NOMO-1 (cell line): ENCODE results near the gene KIF26B.

Experiments used
- DNase-seq, 2 experiments: peaks; one replicate each; lab custom pipeline; 2025; ENCODE audit not compliant: unreplicated experiment in 2 of 2; lab: John Stamatoyannopoulos, UW

Gene KIF26B

DNA sequence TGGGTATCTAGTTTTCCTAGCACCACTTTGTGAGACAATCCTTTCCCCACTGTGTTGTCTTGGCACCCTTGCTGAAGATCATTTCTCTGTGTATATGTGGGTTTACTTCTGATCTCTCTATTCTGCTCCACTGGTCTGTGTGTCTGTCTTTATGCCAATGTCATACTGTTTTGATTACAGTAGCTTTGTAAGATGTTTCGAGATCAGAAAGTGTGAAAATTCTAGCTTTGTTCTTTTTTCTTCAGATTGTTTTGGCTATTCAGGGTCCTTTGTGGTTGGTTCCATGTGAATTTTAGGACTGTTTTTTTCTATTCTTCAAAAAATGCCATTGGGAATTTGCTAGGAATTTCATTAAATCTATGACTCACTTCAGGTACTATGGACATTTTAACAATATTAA, 116.2 kb downstream of the KIF26B start:
- DNase-seq = no peak

DNA sequence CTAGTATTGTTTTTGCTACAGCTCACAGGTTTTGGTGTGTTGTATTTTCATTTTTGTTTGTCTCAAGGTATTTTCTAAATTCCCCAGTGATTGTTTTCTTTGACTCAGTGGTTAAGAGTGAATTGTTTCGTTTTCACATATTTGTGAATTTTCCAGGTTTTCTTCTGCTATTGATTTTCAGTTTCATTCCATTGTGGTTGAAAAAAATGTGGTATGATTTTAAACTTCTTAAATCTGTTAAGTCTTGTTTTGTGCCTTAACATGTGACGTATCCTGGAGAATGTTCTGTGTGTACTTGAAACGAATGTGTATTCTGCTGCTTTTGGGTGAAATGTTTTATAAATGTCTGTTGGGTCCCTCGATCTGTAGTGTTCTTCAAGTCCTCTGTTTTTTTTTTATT, 117.9 kb downstream of the KIF26B start:
- DNase-seq = no peak

DNA sequence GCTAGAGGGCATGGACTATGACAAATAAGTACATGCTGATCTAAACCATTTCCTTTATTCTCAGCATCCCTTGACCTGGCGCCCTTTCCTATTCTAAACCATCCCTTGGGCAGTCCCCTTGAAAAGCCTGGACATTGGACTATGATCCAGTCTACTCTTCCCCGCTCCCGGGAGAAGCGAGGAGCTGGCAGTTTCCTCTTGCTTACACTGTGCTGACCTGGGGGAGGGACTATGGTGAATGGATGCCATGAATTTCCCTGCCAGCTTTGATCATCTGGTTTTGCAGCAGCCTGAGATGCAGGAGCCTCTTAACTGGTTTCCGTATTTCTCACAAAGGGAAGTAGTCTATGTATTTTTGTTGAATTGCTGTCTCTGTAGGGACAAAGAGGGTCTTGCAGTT, 121.7 kb downstream of the KIF26B start:
- no peak for DNase-seq

DNA sequence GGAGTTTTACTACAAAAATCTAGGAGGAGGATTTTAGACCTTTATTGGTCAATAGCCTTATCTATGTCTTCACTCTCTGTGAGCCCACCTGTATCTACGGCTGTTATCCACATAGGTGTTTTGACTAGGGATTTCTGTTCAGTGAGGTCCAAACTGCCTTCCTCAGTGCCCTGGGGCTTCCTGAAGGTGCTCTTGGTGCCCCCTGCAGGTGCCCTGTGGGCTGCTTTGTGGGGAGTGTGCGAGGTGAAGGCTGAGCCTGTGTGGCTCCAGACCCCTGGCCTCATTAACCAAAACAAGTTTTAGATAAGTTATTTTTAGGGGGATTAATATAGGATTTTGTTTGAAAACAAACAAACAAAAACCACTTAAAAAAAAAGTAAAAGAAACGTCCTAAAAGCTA, 122.5 kb downstream of the KIF26B start:
- DNase-seq = no peak

DNA sequence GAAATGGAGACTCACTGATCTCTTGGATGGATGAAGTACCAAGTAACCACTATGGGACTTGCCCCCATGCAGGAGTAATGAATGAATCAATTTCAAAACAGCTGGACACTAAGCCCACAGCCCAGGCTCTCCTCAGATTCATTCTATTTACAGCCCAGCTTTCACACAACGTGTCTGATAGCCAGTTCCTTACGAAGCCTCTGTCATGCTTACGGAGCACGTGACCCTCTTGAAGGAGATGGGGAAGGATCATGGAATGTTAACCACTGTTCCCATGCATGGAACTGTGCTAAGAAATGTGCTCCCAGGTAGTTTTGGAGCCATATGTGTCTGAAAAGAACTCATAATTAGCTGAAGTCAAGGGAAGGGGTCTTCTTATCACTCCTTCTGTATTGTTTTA, 124.1 kb downstream of the KIF26B start:
- no peak for DNase-seq

DNA sequence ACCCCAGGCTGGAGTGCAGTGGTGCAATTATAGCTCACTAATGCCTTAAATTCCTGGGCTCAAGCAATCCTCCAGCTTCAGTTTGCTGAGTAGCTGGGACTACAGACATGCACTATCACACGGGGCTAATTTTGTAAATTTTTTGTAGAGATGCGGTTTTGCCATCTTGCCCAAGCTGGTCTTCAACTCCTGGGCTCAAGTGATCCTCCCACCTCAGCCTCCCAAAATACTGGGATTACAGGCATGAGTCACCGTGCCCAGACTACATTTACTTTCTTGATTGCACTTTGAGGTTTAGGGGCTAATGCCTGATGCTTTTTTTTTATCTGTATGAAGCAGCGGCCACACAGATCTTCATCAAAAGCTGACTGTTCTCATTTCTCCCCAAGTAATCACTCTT, 124.6 kb downstream of the KIF26B start:
- no peak for DNase-seq

DNA sequence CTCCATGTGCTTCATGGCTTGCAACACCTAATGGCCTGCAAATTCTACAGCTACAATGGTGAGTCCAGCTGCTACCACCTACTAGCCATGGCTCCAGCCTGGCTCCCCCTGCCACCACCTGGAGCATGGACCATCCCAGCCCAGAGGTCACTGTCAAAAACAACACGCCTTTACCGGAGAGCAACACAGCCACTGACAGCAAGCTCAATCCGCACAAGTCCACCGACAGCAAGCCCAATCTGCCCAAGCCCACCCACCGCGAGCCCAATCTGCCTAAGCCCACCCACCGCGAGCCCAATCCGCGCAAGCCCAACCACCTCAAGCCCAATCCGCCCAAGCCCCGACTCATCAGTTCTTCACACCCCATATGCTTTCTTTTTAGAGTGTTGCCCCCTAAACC, 128.2 kb downstream of the KIF26B start:
- no peak for DNase-seq

DNA sequence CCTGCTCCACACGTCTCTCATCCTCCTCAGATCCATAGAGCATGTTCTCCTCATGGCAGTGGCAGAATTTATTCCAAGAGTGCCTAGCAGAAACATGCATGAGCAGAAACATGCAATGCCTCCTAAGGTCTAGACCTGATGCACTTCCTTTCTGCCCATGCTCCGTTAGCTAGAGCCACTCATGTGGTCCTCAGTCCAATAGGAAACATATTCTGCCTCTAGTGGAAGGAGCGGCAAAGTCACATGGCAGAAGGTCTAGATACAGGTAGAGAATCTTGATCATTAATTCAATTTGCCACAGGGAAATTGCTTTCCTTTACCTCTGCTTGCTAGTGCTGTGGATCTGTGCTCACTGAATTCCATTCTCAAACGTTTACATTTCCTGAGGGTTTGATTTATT, 130.4 kb downstream of the KIF26B start:
- no peak for DNase-seq

DNA sequence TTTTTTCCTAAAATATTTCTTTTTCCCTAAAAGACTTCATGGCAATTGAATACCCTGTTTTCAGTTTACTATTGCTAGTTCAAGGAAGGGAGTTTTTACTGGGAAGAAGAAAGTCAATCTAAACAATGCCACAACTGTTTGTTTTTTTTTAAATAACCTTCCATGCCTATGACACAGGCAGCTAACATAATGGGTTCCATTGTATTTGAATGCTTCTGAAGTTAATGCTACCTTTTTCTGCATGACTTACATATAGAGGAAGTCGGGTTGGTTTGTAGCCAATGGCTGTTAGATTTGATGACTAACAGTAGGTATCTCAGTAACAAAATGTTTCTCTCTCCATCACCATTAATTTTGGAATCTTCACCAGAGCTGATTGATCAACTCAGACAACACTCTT, 134.0 kb downstream of the KIF26B start:
- no peak for DNase-seq

DNA sequence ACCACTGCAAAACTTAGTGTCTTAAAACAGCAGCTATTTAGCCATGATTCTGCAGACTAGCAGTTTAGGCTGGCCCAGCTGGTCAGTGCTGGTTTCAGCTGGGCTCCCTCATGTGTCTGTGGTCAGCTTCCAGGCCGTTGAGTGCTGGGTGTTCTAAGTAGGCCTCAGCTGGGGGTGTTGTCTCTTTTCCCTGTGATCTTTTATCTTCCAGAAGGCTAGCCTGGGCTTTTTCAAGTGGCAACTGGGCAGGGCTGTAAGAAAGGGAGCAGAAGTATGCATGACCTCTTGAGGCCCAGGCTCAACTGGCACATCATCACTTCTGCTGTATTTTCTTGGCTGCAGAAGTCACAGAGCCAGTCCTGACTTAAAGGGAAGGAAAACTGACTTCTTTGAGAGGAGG, 136.1 kb downstream of the KIF26B start:
- DNase-seq = no peak

DNA sequence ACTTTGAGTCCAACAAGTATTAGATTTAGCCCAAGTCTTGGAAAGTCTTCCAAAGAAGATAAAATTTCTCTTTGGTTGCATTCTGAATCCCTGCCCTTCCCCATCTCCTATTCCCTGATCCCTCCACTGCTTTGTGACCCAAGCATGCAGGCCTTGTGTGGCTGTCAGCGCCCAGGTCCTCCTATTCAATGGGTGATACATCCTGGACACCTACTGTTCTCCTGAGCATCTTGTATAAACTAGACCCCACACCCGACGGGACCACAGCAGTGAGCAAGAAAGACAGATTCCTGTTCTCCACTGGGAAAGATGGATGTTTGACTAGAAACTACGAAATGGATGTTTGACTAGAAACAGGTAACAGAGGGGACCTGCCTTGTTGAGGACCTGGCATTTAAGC, 136.6 kb downstream of the KIF26B start:
- no peak for DNase-seq

DNA sequence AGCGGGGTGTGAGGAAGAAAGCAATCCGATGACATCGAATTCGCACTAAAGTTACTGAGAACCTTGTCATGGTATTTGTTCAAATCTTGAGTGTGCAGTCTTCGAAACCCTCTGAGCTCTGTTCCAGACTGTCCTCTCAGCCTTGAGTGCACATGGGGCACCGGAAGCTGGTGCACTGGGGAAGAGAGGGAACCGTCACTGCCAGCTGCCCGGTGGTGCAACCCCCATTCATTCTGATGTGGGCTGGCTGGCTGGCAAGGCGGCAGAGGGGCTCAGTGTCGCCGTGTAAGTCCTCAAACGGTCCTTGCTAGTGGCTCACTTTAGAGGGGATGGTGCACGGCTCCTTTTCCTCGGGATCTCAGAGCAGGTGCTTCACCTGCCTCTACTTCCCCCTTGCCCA, 137.4 kb downstream of the KIF26B start:
- DNase-seq = no peak

DNA sequence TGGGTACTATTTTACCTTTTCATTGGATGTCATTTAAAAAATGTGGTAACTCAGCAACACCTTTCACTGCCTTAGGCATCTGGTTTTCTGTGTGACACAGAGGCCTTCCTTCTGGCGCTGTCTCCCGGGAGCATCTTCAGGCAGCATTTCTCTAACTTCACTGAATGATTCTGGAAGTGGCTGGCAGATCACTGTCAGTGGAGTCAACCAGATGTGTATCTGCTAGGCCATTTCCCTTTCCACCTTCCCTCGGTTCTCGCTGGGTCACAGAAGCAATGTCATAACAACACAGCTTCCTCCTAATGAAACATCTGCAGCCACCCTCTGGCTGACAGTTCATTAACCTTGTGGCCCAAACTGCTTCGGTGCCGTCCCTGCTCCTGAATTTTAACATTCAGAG, 137.8 kb downstream of the KIF26B start:
- peak in 1 of 2 experiments; percentile 26 for DNase-seq

DNA sequence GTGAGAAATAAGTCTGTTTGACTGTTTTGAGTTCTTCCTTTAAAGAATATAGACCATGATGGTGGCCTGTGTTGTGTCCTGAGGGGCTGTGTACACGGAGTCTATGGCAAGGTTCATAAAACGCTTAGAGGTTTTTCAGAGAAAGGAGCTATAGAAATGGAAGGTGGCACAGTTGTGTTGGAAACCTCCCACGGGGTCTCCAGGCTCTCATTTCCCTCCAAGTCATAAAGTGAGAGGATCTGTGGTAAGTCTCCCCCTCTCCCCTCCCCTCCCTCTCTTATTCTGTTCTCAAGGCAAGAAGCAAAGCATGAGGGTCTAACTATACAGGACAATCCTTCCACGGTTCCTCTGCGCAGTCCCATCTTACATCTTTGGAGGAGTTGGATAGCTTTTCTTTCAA, 139.2 kb downstream of the KIF26B start:
- no peak for DNase-seq

DNA sequence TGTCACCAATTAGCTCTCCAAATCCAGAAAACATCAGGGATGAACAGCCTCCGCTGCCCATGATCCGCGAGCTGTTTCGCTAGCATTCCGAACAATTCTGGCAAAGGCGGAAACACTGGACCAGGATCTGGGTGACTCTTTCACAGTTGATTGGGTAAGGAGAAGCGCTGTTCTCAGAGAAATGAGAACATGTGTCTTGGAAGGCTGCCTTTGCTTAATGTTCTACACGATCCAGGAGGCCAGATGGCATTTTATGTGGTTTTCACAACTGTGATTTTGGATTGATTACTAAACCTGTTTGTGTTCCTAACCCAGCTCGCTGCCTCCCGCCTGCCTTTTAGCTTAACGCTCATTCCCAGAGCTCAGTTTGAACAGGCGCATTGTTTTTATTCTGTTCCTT, 144.0 kb downstream of the KIF26B start:
- no peak for DNase-seq

DNA sequence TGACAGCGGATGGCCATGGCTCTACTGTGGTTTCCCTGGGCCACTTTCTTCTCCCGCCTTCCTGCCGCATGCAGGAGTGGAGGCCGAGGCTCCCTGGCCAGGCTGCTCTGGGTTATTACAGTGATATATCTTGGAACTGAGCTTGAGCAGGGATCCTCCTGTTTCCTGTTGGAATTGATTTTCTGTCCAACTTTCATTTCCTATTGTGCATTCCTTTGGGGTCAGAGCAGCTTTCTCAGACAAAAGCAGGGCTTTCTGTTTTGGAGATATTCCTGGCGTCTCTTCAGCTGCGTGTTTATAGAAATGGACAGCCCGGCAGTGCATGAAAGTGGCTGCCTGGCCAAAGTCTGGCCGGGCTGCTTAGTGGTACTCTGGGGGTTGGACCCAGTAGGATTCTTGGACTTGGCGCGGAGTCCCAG, 146.4 kb downstream of the KIF26B start:
- no peak for DNase-seq

DNA sequence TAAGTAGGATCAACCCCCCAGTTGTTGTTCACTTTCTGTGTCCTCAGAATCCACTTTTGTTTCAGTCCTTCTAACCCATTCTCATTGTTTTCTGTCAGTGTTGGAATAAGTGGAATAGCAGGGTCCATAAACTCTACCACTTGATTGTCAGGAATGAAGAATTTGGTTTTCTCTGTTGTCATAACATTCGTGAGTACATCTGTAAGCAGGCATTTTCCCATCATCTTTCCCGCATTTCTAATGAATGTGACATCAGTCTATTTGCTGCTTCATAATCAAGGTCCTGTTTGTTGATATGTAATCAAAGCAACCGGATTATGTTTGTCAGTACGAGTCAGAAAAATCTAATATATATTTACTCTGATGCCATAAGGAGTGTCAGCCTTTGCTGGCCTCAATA, 147.1 kb downstream of the KIF26B start:
- DNase-seq = no peak

DNA sequence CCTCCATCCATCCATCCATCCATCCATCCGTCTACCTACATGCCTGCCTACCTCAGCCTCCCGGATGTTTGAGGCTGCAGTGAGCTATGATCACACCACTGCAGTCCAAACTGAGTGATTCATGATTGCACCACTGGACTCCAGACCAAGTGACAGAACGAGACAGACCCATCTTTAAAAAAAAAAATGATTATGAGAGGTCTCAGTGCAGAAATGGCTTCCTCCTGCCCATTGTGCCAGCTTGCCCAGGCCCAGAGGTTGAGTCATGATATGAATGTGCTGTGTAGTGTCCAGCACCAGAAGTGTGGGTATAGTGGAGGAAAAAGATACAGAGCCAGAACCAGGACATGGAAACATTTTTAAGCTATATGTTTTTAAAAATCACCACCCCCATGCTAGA, 149.9 kb downstream of the KIF26B start:
- DNase-seq = no peak

DNA sequence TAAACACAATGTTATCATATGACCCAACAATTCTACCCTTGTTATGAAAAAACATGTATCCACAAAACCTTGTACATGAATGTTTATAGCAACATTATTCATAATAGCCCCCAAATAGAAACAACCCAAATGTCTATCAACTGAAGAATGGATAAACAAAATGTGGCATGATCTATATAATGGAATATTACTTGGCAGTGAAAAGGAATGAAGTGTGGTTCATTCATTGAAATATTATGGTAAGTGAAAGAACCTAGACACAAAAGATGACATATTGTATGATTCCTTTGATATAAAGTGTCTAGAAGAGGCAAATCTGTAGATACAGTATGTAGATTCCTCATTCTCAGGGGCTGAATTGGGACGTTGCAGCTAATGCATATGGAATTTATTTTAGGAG, 151.2 kb downstream of the KIF26B start:
- no peak for DNase-seq

DNA sequence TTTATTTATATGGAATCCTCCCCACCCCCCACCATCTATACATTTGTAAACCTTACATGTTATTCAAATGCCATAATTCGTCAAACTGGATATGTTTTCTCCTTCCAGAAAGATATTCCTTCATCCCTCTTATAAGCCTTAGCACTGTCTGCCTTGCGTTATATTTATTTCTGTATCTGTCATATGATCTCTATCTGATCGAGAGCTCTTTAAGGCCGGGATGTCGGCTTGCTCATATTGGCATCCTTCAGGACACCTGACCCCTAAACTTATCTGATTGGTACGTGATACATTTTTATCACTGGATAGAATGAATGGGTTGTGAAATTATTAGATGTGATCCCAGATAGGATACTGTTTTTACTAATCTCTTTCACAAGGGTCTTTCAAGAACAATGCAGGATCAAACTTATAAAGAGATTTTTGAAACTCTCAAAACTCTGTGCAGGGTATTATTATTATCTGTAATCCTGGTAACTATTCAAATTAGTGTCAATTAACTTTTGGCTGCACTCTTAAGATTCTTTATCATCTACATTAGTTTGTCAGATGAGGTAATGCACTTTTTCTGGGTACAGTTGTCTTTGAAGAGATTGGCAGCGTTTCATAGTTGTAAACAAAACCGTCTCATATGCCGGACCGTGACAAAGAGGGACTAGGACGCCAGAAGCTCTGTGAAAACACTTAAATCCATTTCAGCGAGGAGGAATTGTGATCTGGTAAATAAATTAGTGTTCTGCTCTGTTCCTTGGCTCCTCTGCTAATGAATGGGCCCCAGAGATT, 152.0 kb downstream of the KIF26B start:
- no peak for DNase-seq

DNA sequence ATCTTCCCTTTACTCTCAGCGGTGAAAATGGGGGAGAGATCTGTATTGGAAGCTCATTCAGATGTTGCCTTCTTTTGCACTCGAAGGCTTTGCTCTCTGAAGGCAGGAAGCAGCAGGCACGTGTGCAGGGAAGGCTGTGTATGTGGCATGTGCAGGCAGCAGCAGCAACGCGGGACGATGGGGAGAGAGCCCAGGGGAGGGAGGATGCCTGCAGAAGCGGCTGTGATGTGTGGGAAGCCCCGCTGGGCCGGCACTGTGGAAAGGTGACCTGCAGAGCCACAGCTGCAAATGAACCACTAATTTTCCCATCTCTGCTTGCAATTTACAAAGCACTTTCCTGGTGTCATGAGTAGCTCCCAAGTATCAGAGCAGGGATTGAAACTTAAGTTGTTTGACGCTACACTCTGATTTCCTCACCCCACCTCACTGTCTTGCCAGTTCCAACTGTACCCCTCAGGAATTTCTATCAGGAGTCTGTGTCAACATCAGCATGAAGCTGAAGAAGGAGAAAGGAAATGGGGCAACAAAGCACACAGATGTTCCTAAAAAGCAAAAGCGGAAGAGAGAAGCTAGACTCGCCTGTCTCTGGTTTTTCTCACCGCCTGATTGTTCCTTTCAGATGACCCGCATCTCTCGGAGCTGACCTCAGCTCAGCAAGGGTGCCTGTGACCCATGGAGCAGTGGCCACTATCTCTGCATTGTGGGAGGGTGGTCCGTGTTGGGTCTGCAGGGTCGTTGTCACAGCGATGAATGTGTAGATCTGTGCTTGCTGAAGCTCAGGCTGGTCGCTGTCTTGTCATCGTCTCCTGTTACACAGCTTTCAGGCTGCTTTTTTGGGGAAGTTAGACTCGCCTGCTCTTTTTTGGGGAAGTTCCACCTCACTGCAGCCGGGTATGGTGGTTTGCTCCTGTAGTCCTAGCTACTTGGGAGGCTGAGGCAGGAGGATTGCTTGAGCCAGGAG, 156.1 kb downstream of the KIF26B start:
- DNase-seq = peak; percentile 80 to 88
